ENCODE measurements around the gene KCNC3. TPM values are rescaled to one million over a fixed set of nuclear protein-coding genes. Genes with fewer than 3 reads are reported as not detected.

KCNC3 gene
- polyA plus RNA-seq, 1 donor from 2014 or later, result 0.97 TPM

- H3K36me3 ChIP-seq (ENCODE audit: insufficient read depth, low read length), result no peaks in the 10 kb centered on the region
- H4K20me1 ChIP-seq (ENCODE audit: insufficient read depth), result no peaks in the 10 kb centered on the region
- H3K27ac ChIP-seq (ENCODE audit: low read length), result no peak overlapping the region
- H3K4me2 ChIP-seq (ENCODE audit: low read length), result no peak overlapping the region
- no peak overlapping the region for H3K9ac ChIP-seq (ENCODE audit: low read length)
- H2AFZ ChIP-seq (ENCODE audit: low read depth, low read length), result no peak overlapping the region
- H3K79me2 ChIP-seq (replicated peaks; ENCODE audit: insufficient read depth, low read length), result no peaks in the 10 kb centered on the region
- TF ChIP-seq POLR2AphosphoS5 (IDR thresholded peaks at IDR 0.05) (no peak), CTCF (IDR thresholded peaks at IDR 0.05; ENCODE audit: poor library complexity, severe bottlenecking) (no peak), TAF1 (IDR thresholded peaks at IDR 0.05; ENCODE audit: low read depth) (no peak), SMC3 (conservative IDR thresholded peaks at IDR 0.05; ENCODE audit: poor library complexity) (no peak), REST (IDR thresholded peaks at IDR 0.05; ENCODE audit: borderline replicate concordance) (no peak), EZH2 (IDR thresholded peaks at IDR 0.05; ENCODE audit: borderline replicate concordance, insufficient read depth, low read length, poor library complexity, severe bottlenecking) (no peak), EP300 (conservative IDR thresholded peaks at IDR 0.05; ENCODE audit: poor library complexity, severe bottlenecking) (no peak)
- no peaks in the 10 kb centered on the region for H3F3A ChIP-seq (ENCODE audit: insufficient read depth, low read length, poor library complexity, severe bottlenecking)
- H3K4me3 ChIP-seq (ENCODE audit: low read length), result peak overlapping the region; percentile 71
- H3K27me3 ChIP-seq (ENCODE audit: insufficient read depth, low read depth, low read length), result peaks cover 18% of the 10 kb centered on the region
- no peaks in the 10 kb centered on the region for H3K9me3 ChIP-seq (ENCODE audit: low read length)
- H3K9me2 ChIP-seq (ENCODE audit: insufficient read depth, low read length), result no peaks in the 10 kb centered on the region
These were observed 1.5 kb downstream of the KCNC3 start for GRCh38 chr19:50327461-50328223.

GRCh38 chr19:50327013-50327412 is 2.2 kb downstream of the KCNC3 start:
- peak overlapping the region; percentile 71 for H3K4me3 ChIP-seq (ENCODE audit: low read length)

More at GRCh38 chr19:50327013-50327412, 2.2 kb downstream of the KCNC3 start:
- H3K9ac ChIP-seq (ENCODE audit: low read length), result no peak overlapping the region
- H3K36me3 ChIP-seq (ENCODE audit: insufficient read depth, low read length), result no peaks in the 10 kb centered on the region
- peaks cover 18% of the 10 kb centered on the region for H3K27me3 ChIP-seq (ENCODE audit: insufficient read depth, low read depth, low read length)
- no peak for TF ChIP-seq CTCF (IDR thresholded peaks at IDR 0.05; ENCODE audit: poor library complexity, severe bottlenecking)
- no peak for TF ChIP-seq MXI1 (conservative IDR thresholded peaks at IDR 0.05; ENCODE audit: poor library complexity, severe bottlenecking)
- TF ChIP-seq EZH2 (IDR thresholded peaks at IDR 0.05; ENCODE audit: borderline replicate concordance, insufficient read depth, low read length, poor library complexity, severe bottlenecking), result no peak
- no peak for TF ChIP-seq EP300 (conservative IDR thresholded peaks at IDR 0.05; ENCODE audit: poor library complexity, severe bottlenecking)
- TF ChIP-seq RAD21 (conservative IDR thresholded peaks at IDR 0.05), result no peak
- H3K4me2 ChIP-seq (ENCODE audit: low read length), result no peak overlapping the region
- no peak overlapping the region for H3K27ac ChIP-seq (ENCODE audit: low read length)
- no peaks in the 10 kb centered on the region for H3K79me2 ChIP-seq (replicated peaks; ENCODE audit: insufficient read depth, low read length)
- no peak overlapping the region for H2AFZ ChIP-seq (ENCODE audit: low read depth, low read length)
- H4K20me1 ChIP-seq (ENCODE audit: insufficient read depth), result no peaks in the 10 kb centered on the region
- H3F3A ChIP-seq (ENCODE audit: insufficient read depth, low read length, poor library complexity, severe bottlenecking), result no peaks in the 10 kb centered on the region
- no peaks in the 10 kb centered on the region for H3K9me3 ChIP-seq (ENCODE audit: low read length)
- H3K9me2 ChIP-seq (ENCODE audit: insufficient read depth, low read length), result no peaks in the 10 kb centered on the region
